DND-41 (cell line): Measurements from ENCODE around the gene THSD7B.

Experiments used
- CTCF ChIP-seq: IDR thresholded peaks from 2 replicates; pipeline ENCODE4 v1.5.1; 2012; ENCODE audit warnings: borderline replicate concordance, low read length, moderate library complexity, mild to moderate bottlenecking; ENCODE audit not compliant: poor library complexity, severe bottlenecking; ENCODE audit errors: extremely low read depth
- EZH2 ChIP-seq: IDR thresholded peaks from 3 replicates; pipeline ENCODE4 v1.6.1; 2012; ENCODE audit warnings: borderline replicate concordance, low read depth, mild to moderate bottlenecking, moderate library complexity, low read length, inconsistent platforms; ENCODE audit not compliant: severe bottlenecking

GRCh38 chr2:136997557-136997956 is 232.2 kb downstream of the THSD7B start:
- TF ChIP-seq CTCF = no peak
- no peak for TF ChIP-seq EZH2
